ENCODE results near the gene NBPF1. TPM values are rescaled to one million over a fixed set of nuclear protein-coding genes. Genes with fewer than 3 reads are reported as not detected.
"Not testable (repeated sequence)": the region's sequence is repeated elsewhere in the genome, so short reads cannot be mapped to it uniquely, and the experiment has no call there.

NBPF1 gene
- total RNA-seq, 1 donor from 2014 or later, result 4.9 TPM

- intact Hi-C loops (cut with micrococcal nuclease), result not testable (repeated sequence)
Observed at GRCh38 chr1:16553244-16553643, 60.1 kb downstream of the NBPF1 start.

- intact Hi-C loops (cut with micrococcal nuclease), result not testable (repeated sequence)
Observed at GRCh38 chr1:16550212-16550918, 63.0 kb downstream of the NBPF1 start.

- intact Hi-C loops (cut with micrococcal nuclease), result not testable (repeated sequence)
Observed at GRCh38 chr1:16549545-16549944, 63.8 kb downstream of the NBPF1 start.

- intact Hi-C loops (cut with micrococcal nuclease), result not testable (repeated sequence)
Observed at GRCh38 chr1:16547502-16548241, 65.7 kb downstream of the NBPF1 start.

- intact Hi-C loops (cut with micrococcal nuclease), result not testable (repeated sequence)
Observed at GRCh38 chr1:16545682-16546095, 67.7 kb downstream of the NBPF1 start.

- intact Hi-C loops (cut with micrococcal nuclease), result not testable (repeated sequence)
Observed at GRCh38 chr1:16540421-16540893, 72.9 kb downstream of the NBPF1 start.

GRCh38 chr1:16537528-16537927 lies 75.8 kb downstream of the NBPF1 start:
- intact Hi-C loops (cut with micrococcal nuclease), result not testable (repeated sequence)

- intact Hi-C loops (cut with micrococcal nuclease), result not testable (repeated sequence)
Observed at GRCh38 chr1:16536796-16537195, 76.6 kb downstream of the NBPF1 start.

GRCh38 chr1:16535898-16536297 lies 77.5 kb downstream of the NBPF1 start:
- intact Hi-C loops (cut with micrococcal nuclease), result not testable (repeated sequence)

GRCh38 chr1:16535487-16535886 lies 77.9 kb downstream of the NBPF1 start:
- intact Hi-C loops (cut with micrococcal nuclease), result not testable (repeated sequence)

GRCh38 chr1:16534829-16535456 lies 78.4 kb downstream of the NBPF1 start:
- intact Hi-C loops (cut with micrococcal nuclease), result not testable (repeated sequence)

GRCh38 chr1:16534239-16534828 lies 79.0 kb downstream of the NBPF1 start:
- intact Hi-C loops (cut with micrococcal nuclease), result not testable (repeated sequence)

- intact Hi-C loops (cut with micrococcal nuclease), result not testable (repeated sequence)
Observed at GRCh38 chr1:16532235-16532991, 81.0 kb downstream of the NBPF1 start.

- intact Hi-C loops (cut with micrococcal nuclease), result not testable (repeated sequence)
Observed at GRCh38 chr1:16528338-16528737, 85.0 kb downstream of the NBPF1 start.

GRCh38 chr1:16525769-16526168 lies 87.6 kb downstream of the NBPF1 start:
- intact Hi-C loops (cut with micrococcal nuclease), result not testable (repeated sequence)

GRCh38 chr1:16521679-16522078 lies 91.7 kb downstream of the NBPF1 start:
- intact Hi-C loops (cut with micrococcal nuclease), result not testable (repeated sequence)

GRCh38 chr1:16521288-16521583 lies 92.1 kb downstream of the NBPF1 start:
- intact Hi-C loops (cut with micrococcal nuclease), result no loop called here

GRCh38 chr1:16520435-16521287 lies 92.7 kb downstream of the NBPF1 start:
- intact Hi-C loops (cut with micrococcal nuclease), result not testable (repeated sequence)

- intact Hi-C loops (cut with micrococcal nuclease), result loop anchor here (10.0 kb wide), 1 partner anchor 685 kb away; no protein-coding TSS in a partner anchor
Observed at GRCh38 chr1:16519255-16519951, 94.0 kb downstream of the NBPF1 start.

All from T-helper 1 cell treated with Interleukin-12 subunit alpha and Interleukin-12 subunit beta and Interleukin-4 antibody, amounts not matched to agents 30 ng/mL and 1 ng/mL, for 36 hours (primary cell).